H4 (cell line): ENCODE measurements around the gene NUPR1. TPM values are rescaled to one million over a fixed set of nuclear protein-coding genes. Genes with fewer than 3 reads are reported as not detected.
"Not testable (repeated sequence)": the region's sequence is repeated elsewhere in the genome, so short reads cannot be mapped to it uniquely, and the experiment has no call there.

Source experiments
- DNase-seq: peaks from one replicate; pipeline ENCODE4 v3.0.0-alpha.2; 2015; ENCODE audit warnings: low spot score
- total RNA-seq: library from RNA; depleted of rRNA; stranded (reverse); fragments of >200 nt; shearing (Covaris generic); gene quantifications from 2 replicates; pipeline ENCODE4 v1.2.3, GENCODE V29; 2014

Gene NUPR1
- total RNA-seq, 1 experiment from 2014 or later, result 53.5 TPM

- DNase-seq, result not testable (repeated sequence)
Observed at GRCh38 chr16:28527100-28527785, 11.5 kb downstream of the NUPR1 start.

- DNase-seq, result no peak
Observed at GRCh38 chr16:28526201-28527099, 12.3 kb downstream of the NUPR1 start.

GRCh38 chr16:28524681-28525171, 14.0 kb downstream of the NUPR1 start:
- DNase-seq, result no peak

- no peak for DNase-seq
Observed at GRCh38 chr16:28522792-28523191, 16.0 kb downstream of the NUPR1 start.

GRCh38 chr16:28521436-28521835, 17.3 kb downstream of the NUPR1 start:
- no peak for DNase-seq

GRCh38 chr16:28520672-28521071, 18.1 kb downstream of the NUPR1 start:
- no peak for DNase-seq

GRCh38 chr16:28514246-28514645, 24.5 kb downstream of the NUPR1 start:
- no peak for DNase-seq

GRCh38 chr16:28513484-28514181, 25.1 kb downstream of the NUPR1 start:
- DNase-seq, result peak; percentile 24

- no peak for DNase-seq
Observed at GRCh38 chr16:28511801-28512789, 26.7 kb downstream of the NUPR1 start.

- DNase-seq, result no peak
Observed at GRCh38 chr16:28511031-28511430, 27.7 kb downstream of the NUPR1 start.

- DNase-seq, result no peak
Observed at GRCh38 chr16:28505489-28506137, 33.2 kb downstream of the NUPR1 start.

- no peak for DNase-seq
Observed at GRCh38 chr16:28504707-28505404, 33.9 kb downstream of the NUPR1 start.

- no peak for DNase-seq
Observed at GRCh38 chr16:28503470-28504259, 35.1 kb downstream of the NUPR1 start.

- no peak for DNase-seq
Observed at GRCh38 chr16:28502290-28502689, 36.5 kb downstream of the NUPR1 start.

- DNase-seq, result no peak
Observed at GRCh38 chr16:28501258-28502232, 37.2 kb downstream of the NUPR1 start.

- not testable (repeated sequence) for DNase-seq
Observed at GRCh38 chr16:28500476-28501180, 38.1 kb downstream of the NUPR1 start.

- DNase-seq, result no peak
Observed at GRCh38 chr16:28499854-28500253, 38.9 kb downstream of the NUPR1 start.
